ENCODE results near the gene CFB. TPM values are rescaled to one million over a fixed set of nuclear protein-coding genes. Genes with fewer than 3 reads are reported as not detected.

CFB gene
- total and polyA plus RNA-seq, 2 donors (not counting 3 experiments of a cell fraction or from before 2014, with no cell fraction given) = 0.87 to 1.5 TPM

DNA sequence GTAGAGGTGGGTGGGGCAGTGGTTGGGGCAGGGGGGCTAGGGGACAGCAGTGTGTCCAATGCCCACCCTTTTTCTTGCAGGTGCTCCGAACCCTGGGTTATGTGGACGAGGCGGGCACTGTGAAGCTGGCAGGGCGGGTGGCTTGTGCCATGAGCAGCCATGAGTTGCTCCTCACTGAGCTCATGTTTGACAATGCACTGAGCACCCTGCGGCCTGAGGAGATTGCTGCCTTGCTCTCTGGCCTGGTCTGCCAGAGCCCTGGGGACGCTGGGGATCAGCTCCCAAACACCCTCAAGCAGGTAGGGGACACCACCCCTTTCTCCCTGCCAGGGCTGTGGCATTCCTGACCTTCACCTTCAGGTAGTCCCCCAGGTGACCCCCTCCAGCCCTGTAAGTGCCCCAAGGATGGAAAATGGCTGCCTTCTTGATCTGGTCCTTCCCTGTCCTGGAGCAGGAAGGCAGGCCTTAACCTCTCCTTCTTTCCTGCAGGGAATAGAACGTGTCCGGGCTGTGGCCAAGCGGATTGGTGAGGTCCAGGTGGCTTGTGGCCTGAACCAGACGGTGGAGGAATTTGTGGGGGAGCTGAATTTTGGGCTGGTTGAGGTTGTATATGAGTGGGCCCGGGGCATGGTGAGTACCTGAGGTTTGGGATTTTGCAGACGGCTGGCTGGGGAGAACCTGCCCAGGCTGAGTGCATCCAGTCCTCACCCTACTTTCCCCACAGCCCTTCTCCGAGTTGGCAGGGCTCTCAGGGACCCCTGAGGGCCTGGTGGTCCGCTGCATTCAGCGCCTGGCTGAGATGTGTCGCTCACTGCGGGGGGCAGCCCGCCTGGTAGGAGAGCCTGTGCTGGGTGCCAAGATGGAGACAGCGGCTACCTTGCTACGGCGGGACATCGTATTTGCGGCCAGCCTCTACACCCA is 23.2 kb downstream of the CFB start:
- Histone ChIP-seq H3K27me3 (ENCODE audit: control insufficient read depth in 2 of 2, insufficient read depth in 2 of 2, low read length in 2 of 2) (no peaks in the 10 kb centered on the region), H3K4me3 (replicated peaks in 1 of 3; ENCODE audit: insufficient read depth in 1 of 3, low read depth in 1 of 3, low read length in 3 of 3) (no peak overlapping the region), H4K20me1 (replicated peaks; ENCODE audit: control insufficient read depth, extremely low read depth, insufficient read depth, low read length) (no peaks in the 10 kb centered on the region), H3K79me2 (ENCODE audit: control insufficient read depth, insufficient read depth, low read length) (peaks cover 29% of the 10 kb centered on the region), H3K4me2 (ENCODE audit: insufficient read depth, low read length) (no peak overlapping the region), H3K36me3 (ENCODE audit: control insufficient read depth in 2 of 2, extremely low read depth in 1 of 2, insufficient read depth in 2 of 2, low read length in 2 of 2) (peaks cover 6 to 38% of the 10 kb centered on the region in 2 experiments), H3K27ac (ENCODE audit: insufficient read depth, low read depth, low read length) (no peak overlapping the region), H3K9ac (replicated peaks; ENCODE audit: extremely low read depth, insufficient read depth, low read length) (no peak overlapping the region), H3K4me1 (ENCODE audit: control insufficient read depth, extremely low read depth, insufficient read depth, low read length) (peaks cover 17% of the 10 kb centered on the region), H3K9me3 (replicated peaks; ENCODE audit: control insufficient read depth, insufficient read depth, low read length) (no peaks in the 10 kb centered on the region), H2AFZ (ENCODE audit: low read depth, low read length) (no peak overlapping the region), H3K9me1 (replicated peaks; ENCODE audit: control insufficient read depth, extremely low read depth, insufficient read depth, low read length) (no peaks in the 10 kb centered on the region)
- intact Hi-C loops (cut with micrococcal nuclease) (no loop called here), dilution Hi-C loops (cut with MboI; ENCODE audit: extremely low pct_ligation_motif_present, low sequenced_read_pairs) (no loop called here)
- no TSS peak for BruUV-seq (replicated peaks)
- FAIRE-seq (no peak), DNase-seq (ENCODE audit: low read depth, low spot score) (no peak)
- CTCF ChIA-PET = no interaction called here
- POLR2A ChIA-PET = no interaction called here
- no peak for TF ChIP-seq EZH2 (IDR thresholded peaks at IDR 0.05; ENCODE audit: borderline replicate concordance, low read depth, low read length, severe bottlenecking)
- TF ChIP-seq JUN (IDR thresholded peaks at IDR 0.05; ENCODE audit: borderline replicate concordance, insufficient read depth, insufficient read length, low read depth) = no peak
- TF ChIP-seq, protein P1, sequence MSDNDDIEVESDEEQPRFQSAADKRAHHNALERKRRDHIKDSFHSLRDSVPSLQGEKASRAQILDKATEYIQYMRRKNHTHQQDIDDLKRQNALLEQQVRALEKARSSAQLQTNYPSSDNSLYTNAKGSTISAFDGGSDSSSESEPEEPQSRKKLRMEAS (IDR thresholded peaks at IDR 0.05; ENCODE audit: insufficient read depth, insufficient read length) = no peak
- no peak for TF ChIP-seq POLR2A (IDR thresholded peaks at IDR 0.05; ENCODE audit: low read depth, low read length)

DNA sequence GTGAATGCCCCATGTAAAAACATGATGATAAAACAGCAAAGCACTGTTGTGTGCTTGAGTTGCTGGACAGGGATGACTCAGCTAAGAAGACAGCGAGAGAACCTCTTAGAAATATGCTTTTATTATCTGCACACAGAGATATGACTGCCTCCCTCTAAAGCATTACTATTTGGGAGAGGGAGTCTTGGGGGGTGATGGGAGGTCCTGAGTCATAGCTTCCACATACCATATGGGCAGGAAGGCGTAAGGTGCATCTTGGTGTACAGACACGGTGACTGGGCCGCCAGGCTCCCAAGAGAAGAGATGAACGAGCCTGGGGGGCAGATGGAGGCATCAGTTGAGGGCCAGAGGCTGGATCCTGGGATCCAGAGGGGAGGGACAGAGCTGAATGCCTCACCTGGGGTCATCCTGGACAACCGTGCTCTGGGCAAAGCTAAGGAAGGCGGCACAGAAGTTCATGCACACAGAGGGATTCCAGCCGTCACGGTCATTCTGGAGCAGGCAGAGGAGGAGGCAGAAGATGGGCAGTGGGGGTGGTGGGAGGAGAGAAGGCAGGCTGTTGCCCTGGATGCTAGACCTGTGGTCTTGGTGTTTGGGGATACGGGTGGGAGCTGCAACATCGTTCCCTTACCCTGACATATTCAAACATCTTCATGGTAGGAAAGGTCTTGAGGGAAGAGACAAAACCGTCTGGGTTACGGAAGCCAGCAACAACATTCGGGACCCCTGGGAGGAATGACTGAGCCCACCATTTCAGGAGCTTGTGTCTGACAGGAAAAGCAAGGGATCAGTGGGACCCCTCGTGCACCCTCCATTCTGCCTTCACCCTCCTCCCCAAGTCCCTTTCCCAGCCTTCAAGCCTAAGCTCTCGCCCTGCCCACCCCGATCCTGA is 24.1 kb downstream of the CFB start:
- H3K36me3 ChIP-seq (ENCODE audit: control insufficient read depth in 2 of 2, extremely low read depth in 1 of 2, insufficient read depth in 2 of 2, low read length in 2 of 2) = peaks cover 5 to 36% of the 10 kb centered on the region in 2 experiments
- H3K27me3 ChIP-seq (ENCODE audit: control insufficient read depth in 2 of 2, insufficient read depth in 2 of 2, low read length in 2 of 2) = no peaks in the 10 kb centered on the region
- no peak overlapping the region for H3K4me2 ChIP-seq (ENCODE audit: insufficient read depth, low read length)
- no peak for FAIRE-seq
- H3K9me3 ChIP-seq (replicated peaks; ENCODE audit: control insufficient read depth, insufficient read depth, low read length) = no peaks in the 10 kb centered on the region
- dilution Hi-C loops (cut with MboI; ENCODE audit: extremely low pct_ligation_motif_present, low sequenced_read_pairs) (no loop called here), intact Hi-C loops (cut with micrococcal nuclease) (no loop called here)
- ChIA-PET CTCF (no interaction called here), POLR2A (no interaction called here)
- no peaks in the 10 kb centered on the region for H4K20me1 ChIP-seq (replicated peaks; ENCODE audit: control insufficient read depth, extremely low read depth, insufficient read depth, low read length)
- TF ChIP-seq GATA2 (IDR thresholded peaks at IDR 0.05; ENCODE audit: insufficient read depth, insufficient read length, low read depth, low read length) (no peak), CTCF (IDR thresholded peaks at IDR 0.05; ENCODE audit: extremely low read depth in 1 of 2, insufficient read depth in 1 of 2, low read depth in 1 of 2, low read length in 2 of 2) (no peak), JUN (IDR thresholded peaks at IDR 0.05; ENCODE audit: borderline replicate concordance, insufficient read depth, insufficient read length, low read depth) (no peak), POLR2AphosphoS5 (IDR thresholded peaks at IDR 0.05; ENCODE audit: insufficient read depth, low read depth, low read length) (no peak)
- no TSS peak for BruUV-seq (replicated peaks)
- no peak overlapping the region for H2AFZ ChIP-seq (ENCODE audit: low read depth, low read length)
- H3K9ac ChIP-seq (replicated peaks; ENCODE audit: extremely low read depth, insufficient read depth, low read length) = no peak overlapping the region
- no peak overlapping the region for H3K27ac ChIP-seq (ENCODE audit: insufficient read depth, low read depth, low read length)
- no peak for DNase-seq (ENCODE audit: low read depth, low spot score)
- H3K4me3 ChIP-seq (replicated peaks in 1 of 3; ENCODE audit: insufficient read depth in 1 of 3, low read depth in 1 of 3, low read length in 3 of 3) = no peak overlapping the region
- H3K9me1 ChIP-seq (replicated peaks; ENCODE audit: control insufficient read depth, extremely low read depth, insufficient read depth, low read length) = no peaks in the 10 kb centered on the region
- H3K4me1 ChIP-seq (ENCODE audit: control insufficient read depth, extremely low read depth, insufficient read depth, low read length) = peaks cover 17% of the 10 kb centered on the region
- H3K79me2 ChIP-seq (ENCODE audit: control insufficient read depth, insufficient read depth, low read length) = peaks cover 29% of the 10 kb centered on the region
